H9 (cell line): Measurements from ENCODE around the gene ADAR. TPM values are rescaled to one million over a fixed set of nuclear protein-coding genes. Genes with fewer than 3 reads are reported as not detected.

Source experiments
- DNase-seq: peaks from one replicate; pipeline ENCODE4 v3.0.0-alpha.2; 2017
- H2AFZ ChIP-seq: one replicate; pipeline ENCODE4 v1.6.1; 2013; ENCODE audit warnings: mild to moderate bottlenecking, low read length, control low read depth, moderate library complexity
- H2AK5ac ChIP-seq: 2 replicates; pipeline ENCODE4 v1.6.1; 2013; ENCODE audit warnings: low read length, control low read depth, mixed read lengths; ENCODE audit not compliant: insufficient read length
- H2BK120ac ChIP-seq: one replicate; pipeline ENCODE4 v1.6.1; 2013; ENCODE audit warnings: low read depth, mild to moderate bottlenecking, low read length, control low read depth, inconsistent platforms; ENCODE audit not compliant: poor library complexity, severe bottlenecking
- H2BK12ac ChIP-seq: 2 replicates; pipeline ENCODE4 v1.6.1; 2013; ENCODE audit warnings: low read length, control low read depth, mixed read lengths, low read depth; ENCODE audit not compliant: insufficient read length
- H2BK15ac ChIP-seq: 2 replicates; pipeline ENCODE4 v1.6.1; 2013; ENCODE audit warnings: low read depth, low read length, control low read depth
- H2BK20ac ChIP-seq: one replicate; pipeline ENCODE4 v1.6.1; 2013; ENCODE audit warnings: low read depth, mild to moderate bottlenecking, low read length, control low read depth, inconsistent platforms; ENCODE audit not compliant: poor library complexity, severe bottlenecking
- H2BK5ac ChIP-seq: 2 replicates; pipeline ENCODE4 v1.6.1; 2013; ENCODE audit warnings: low read length, control low read depth, mixed read lengths; ENCODE audit not compliant: insufficient read length
- H3K14ac ChIP-seq: 2 replicates; pipeline ENCODE4 v1.6.1; 2013; ENCODE audit warnings: low read length, control low read depth; ENCODE audit not compliant: insufficient read depth
- H3K18ac ChIP-seq: 2 replicates; pipeline ENCODE4 v1.6.1; 2013; ENCODE audit warnings: low read depth, mild to moderate bottlenecking, mixed read lengths, low read length, control low read depth; ENCODE audit not compliant: insufficient read length
- H3K23ac ChIP-seq: 2 replicates; pipeline ENCODE4 v1.6.1; 2013; ENCODE audit warnings: low read length, control low read depth, mixed read lengths, low read depth; ENCODE audit not compliant: insufficient read length
- H3K23me2 ChIP-seq: 2 replicates; pipeline ENCODE4 v1.6.1; 2013; ENCODE audit warnings: low read depth, mild to moderate bottlenecking, mixed read lengths, low read length, control low read depth; ENCODE audit not compliant: insufficient read length, poor library complexity, severe bottlenecking
- H3K27ac ChIP-seq: 2 replicates; pipeline ENCODE4 v1.5.1; 2013; ENCODE audit warnings: low read length, control low read depth, mixed read lengths, low read depth; ENCODE audit not compliant: insufficient read length
- H3K27me3 ChIP-seq: 2 replicates; pipeline ENCODE4 v1.6.1; 2013; ENCODE audit warnings: low read length, control low read depth, inconsistent platforms; ENCODE audit not compliant: insufficient read depth
- H3K4ac ChIP-seq: 2 replicates; pipeline ENCODE4 v1.6.1; 2013; ENCODE audit warnings: low read depth, mild to moderate bottlenecking, control low read depth, inconsistent platforms, low read length, moderate library complexity
- H3K4me1 ChIP-seq: 2 replicates; pipeline ENCODE4 v1.6.1; 2013; ENCODE audit warnings: low read length, control low read depth, inconsistent platforms; ENCODE audit not compliant: insufficient read depth
- H3K4me2 ChIP-seq: 2 replicates; pipeline ENCODE4 v1.6.1; 2013; ENCODE audit warnings: low read length, control low read depth, mixed read lengths; ENCODE audit not compliant: insufficient read length, insufficient read depth
- H3K56ac ChIP-seq: 2 replicates; pipeline ENCODE4 v1.6.1; 2013; ENCODE audit warnings: low read depth, mild to moderate bottlenecking, mixed read lengths, low read length, control low read depth; ENCODE audit not compliant: insufficient read length
- H3K79me1 ChIP-seq: 2 replicates; pipeline ENCODE4 v1.6.1; 2013; ENCODE audit warnings: low read depth, mild to moderate bottlenecking, moderate library complexity, low read length, control low read depth, inconsistent platforms; ENCODE audit not compliant: insufficient read depth, poor library complexity, severe bottlenecking
- H3K79me2 ChIP-seq: 2 replicates; pipeline ENCODE4 v1.6.1; 2013; ENCODE audit warnings: low read length, control low read depth, inconsistent platforms; ENCODE audit not compliant: insufficient read depth
- H3K9ac ChIP-seq: 2 replicates; pipeline ENCODE4 v1.6.1; 2013; ENCODE audit warnings: low read length, control low read depth, mixed read lengths; ENCODE audit not compliant: insufficient read length; ENCODE audit errors: extremely low read depth
- H3K9me3 ChIP-seq: one replicate; pipeline ENCODE4 v1.6.1; 2013; ENCODE audit warnings: low read depth, low read length, inconsistent platforms; ENCODE audit not compliant: control insufficient read depth
- H3T11ph ChIP-seq: one replicate; pipeline ENCODE4 v1.6.1; 2013; ENCODE audit warnings: mild to moderate bottlenecking, low read length, control low read depth, inconsistent platforms
- H4K20me1 ChIP-seq: one replicate; pipeline ENCODE4 v1.6.1; 2013; ENCODE audit not compliant: control insufficient read depth, insufficient read length, insufficient read depth
- H4K5ac ChIP-seq: 2 replicates; pipeline ENCODE4 v1.6.1; 2013; ENCODE audit warnings: low read depth, mild to moderate bottlenecking, mixed read lengths, low read length, control low read depth; ENCODE audit not compliant: insufficient read length
- H4K8ac ChIP-seq: replicated peaks from 2 replicates; pipeline ENCODE4 v1.6.1; 2013; ENCODE audit warnings: low read length, control low read depth, mixed read lengths, low read depth; ENCODE audit not compliant: insufficient read length
- H4K91ac ChIP-seq: 2 replicates; pipeline ENCODE4 v1.6.1; 2013; ENCODE audit warnings: low read depth, mild to moderate bottlenecking, moderate library complexity, mixed read lengths, low read length, control low read depth; ENCODE audit not compliant: insufficient read length
- H3K27ac Mint-ChIP-seq, 3 experiments: 2 replicates in 2 of 3; 3 replicates in 1 of 3; pipeline ENCODE4 v1.8.0; 2020 to 2021; ENCODE audit warnings: mixed read lengths in 3 of 3, mild to moderate bottlenecking in 1 of 3, moderate library complexity in 1 of 3
- H3K27me3 Mint-ChIP-seq: 2 replicates; pipeline ENCODE4 v1.8.0; 2021; ENCODE audit warnings: low read depth, mild to moderate bottlenecking, moderate library complexity, mixed read lengths
- H3K36me3 Mint-ChIP-seq, 3 experiments: 2 replicates in 2 of 3; 3 replicates in 1 of 3; pipeline ENCODE4 v1.8.0; 2020 to 2021; ENCODE audit warnings: low read depth in 3 of 3, mixed read lengths in 3 of 3; ENCODE audit not compliant: insufficient read depth in 1 of 3
- H3K4me1 Mint-ChIP-seq, 2 experiments: 2 replicates each; pipeline ENCODE4 v1.8.0; 2020; ENCODE audit warnings: mixed read lengths in 2 of 2
- H3K4me3 Mint-ChIP-seq, 2 experiments: 2 replicates in 1 of 2; 3 replicates in 1 of 2; pipeline ENCODE4 v1.8.0; 2020 to 2021; ENCODE audit warnings: mild to moderate bottlenecking in 2 of 2, mixed read lengths in 2 of 2, moderate library complexity in 1 of 2
- H3K9me3 Mint-ChIP-seq, 2 experiments: 2 replicates in 1 of 2; 3 replicates in 1 of 2; pipeline ENCODE4 v1.8.0; 2020; ENCODE audit warnings: mild to moderate bottlenecking in 2 of 2, mixed read lengths in 2 of 2, moderate library complexity in 1 of 2
- CTCF ChIP-seq: fragments of 200-600 bp; sonication (generic); conservative IDR thresholded peaks from 3 replicates; pipeline ENCODE4 v1.8.0; 2021; ENCODE audit warnings: antibody characterized with exemption, mild to moderate bottlenecking
- WGBS: extraction: QIAGEN DNeasy Blood & Tissue Kit; methylation state at CpG from one replicate; pipeline ENCODE4 v1.1.7; 2013; ENCODE audit warnings: missing lambda C conversion rate, low lambda C conversion rate, mixed read lengths; ENCODE audit not compliant: insufficient read length; ENCODE audit errors: extremely low coverage; 5-methylcytosine and 5-hydroxymethylcytosine counted together
- total RNA-seq: library from RNA; stranded (reverse); gene quantifications from 2 replicates; pipeline ENCODE4 v1.2.1, GENCODE V29; 2021

Gene ADAR
- total RNA-seq, 1 experiment from 2014 or later: 236 TPM

- Histone ChIP-seq H2BK5ac (no peak overlapping the region), H3K79me1 (no peaks in the 10 kb centered on the region), H4K20me1 (no peaks in the 10 kb centered on the region)
Observed at GRCh38 chr1:154551474-154551873, 56.5 kb downstream of the ADAR start.

More at GRCh38 chr1:154551474-154551873, 56.5 kb downstream of the ADAR start:
- H3K27me3 ChIP-seq: no peaks in the 10 kb centered on the region
- no peak for TF ChIP-seq CTCF
- H3K23ac ChIP-seq: no peak overlapping the region
- H3K4me1 Mint-ChIP-seq: peaks cover 7% of the 10 kb centered on the region in 2 experiments
- no peak overlapping the region for H3K4me3 Mint-ChIP-seq
- H3T11ph ChIP-seq: no peak overlapping the region
- no peak overlapping the region for H4K91ac ChIP-seq
- no peak overlapping the region for H2BK15ac ChIP-seq
- no peak overlapping the region for H3K14ac ChIP-seq
- H3K36me3 Mint-ChIP-seq: peaks cover 52 to 80% (median 75%) of the 10 kb centered on the region in 3 experiments
- no CpG with 5 or more reads among the region's 4 CpGs for WGBS
- H3K23me2 ChIP-seq: no peaks in the 10 kb centered on the region
- no peak overlapping the region for H2AK5ac ChIP-seq
- H2BK120ac ChIP-seq: no peak overlapping the region
- no peak overlapping the region for H3K18ac ChIP-seq
- no peaks in the 10 kb centered on the region for H3K9me3 Mint-ChIP-seq
- H3K4me2 ChIP-seq: no peak overlapping the region
- no peaks in the 10 kb centered on the region for H3K9me3 ChIP-seq
- no peak overlapping the region for H3K27ac Mint-ChIP-seq
- no peak overlapping the region for H3K27ac ChIP-seq
- no peak overlapping the region for H4K8ac ChIP-seq
- no peak overlapping the region for H3K9ac ChIP-seq
- no peaks in the 10 kb centered on the region; the same call in 1 of the 2 replicates for H3K79me2 ChIP-seq
- H2AFZ ChIP-seq: no peak overlapping the region
- H3K4ac ChIP-seq: no peak overlapping the region
- H4K5ac ChIP-seq: no peak overlapping the region
- H3K56ac ChIP-seq: no peak overlapping the region
- no peaks in the 10 kb centered on the region; the same call in 1 of the 2 replicates for H3K4me1 ChIP-seq
- H3K27me3 Mint-ChIP-seq: no peaks in the 10 kb centered on the region
- H2BK12ac ChIP-seq: no peak overlapping the region
- H2BK20ac ChIP-seq: no peak overlapping the region
- no peak for DNase-seq
